Keratinocyte (primary cell): Measurements from ENCODE around the gene RBM15.

ENCODE experiments used
- EZH2 ChIP-seq: IDR thresholded peaks from one replicate; pipeline ENCODE4 v1.6.1; 2012; ENCODE audit warnings: inconsistent platforms, mild to moderate bottlenecking, low read length, moderate library complexity
- TF ChIP-seq, protein P1 (sequence below), 3 experiments: IDR thresholded peaks in 1 of 3; conservative IDR thresholded peaks in 1 of 3; optimal IDR thresholded peaks in 1 of 3; 2 replicates in 2 of 3; 3 replicates in 1 of 3; pipeline versions ENCODE3 to v1.5.1; 2011; ENCODE audit warnings: low read length in 3 of 3, mild to moderate bottlenecking in 3 of 3, moderate library complexity in 2 of 3, control low read depth in 1 of 3, inconsistent platforms in 1 of 3; ENCODE audit not compliant: insufficient read depth in 2 of 3; ENCODE audit errors: extremely low read depth in 1 of 3

DNA sequence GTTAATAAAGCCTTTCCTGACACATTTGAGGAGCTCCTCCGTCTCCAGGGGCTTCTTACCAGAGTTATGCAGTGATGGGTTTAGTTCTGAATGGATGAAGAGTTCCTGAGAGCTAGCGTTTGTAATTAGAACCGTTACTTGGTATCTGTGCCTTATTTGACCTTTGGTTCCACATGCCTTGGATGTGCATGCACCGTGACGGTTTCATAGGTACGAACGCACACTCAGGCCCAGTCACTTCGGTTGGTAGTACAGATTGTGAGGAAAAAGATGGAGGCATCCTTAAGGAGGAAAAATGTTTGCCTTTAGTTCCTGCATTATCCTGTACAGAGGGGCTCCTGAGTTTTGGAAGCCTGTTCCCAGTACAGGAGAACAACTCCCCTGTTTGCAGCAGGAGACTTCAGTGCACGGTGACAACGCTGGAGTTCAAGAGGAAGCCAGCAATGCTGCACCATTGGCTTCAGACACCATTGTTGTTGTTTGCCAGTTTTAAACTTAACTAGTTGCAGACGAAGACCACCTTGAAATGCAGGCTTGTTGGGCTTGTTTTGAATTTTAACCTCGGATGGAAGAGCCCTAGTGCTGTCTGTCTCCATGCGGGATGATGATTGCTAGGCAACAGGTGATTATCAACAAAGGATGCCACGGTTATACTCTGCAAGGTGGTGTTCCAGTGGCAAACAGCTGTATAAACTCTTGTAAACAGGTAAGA, 8.2 kb downstream of the RBM15 start:
- TF ChIP-seq, protein P1, sequence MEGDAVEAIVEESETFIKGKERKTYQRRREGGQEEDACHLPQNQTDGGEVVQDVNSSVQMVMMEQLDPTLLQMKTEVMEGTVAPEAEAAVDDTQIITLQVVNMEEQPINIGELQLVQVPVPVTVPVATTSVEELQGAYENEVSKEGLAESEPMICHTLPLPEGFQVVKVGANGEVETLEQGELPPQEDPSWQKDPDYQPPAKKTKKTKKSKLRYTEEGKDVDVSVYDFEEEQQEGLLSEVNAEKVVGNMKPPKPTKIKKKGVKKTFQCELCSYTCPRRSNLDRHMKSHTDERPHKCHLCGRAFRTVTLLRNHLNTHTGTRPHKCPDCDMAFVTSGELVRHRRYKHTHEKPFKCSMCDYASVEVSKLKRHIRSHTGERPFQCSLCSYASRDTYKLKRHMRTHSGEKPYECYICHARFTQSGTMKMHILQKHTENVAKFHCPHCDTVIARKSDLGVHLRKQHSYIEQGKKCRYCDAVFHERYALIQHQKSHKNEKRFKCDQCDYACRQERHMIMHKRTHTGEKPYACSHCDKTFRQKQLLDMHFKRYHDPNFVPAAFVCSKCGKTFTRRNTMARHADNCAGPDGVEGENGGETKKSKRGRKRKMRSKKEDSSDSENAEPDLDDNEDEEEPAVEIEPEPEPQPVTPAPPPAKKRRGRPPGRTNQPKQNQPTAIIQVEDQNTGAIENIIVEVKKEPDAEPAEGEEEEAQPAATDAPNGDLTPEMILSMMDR (optimal IDR thresholded peaks at IDR 0.05 in 1 of 3, IDR thresholded peaks at IDR 0.05 in 1 of 3, conservative IDR thresholded peaks at IDR 0.05 in 1 of 3; ENCODE audit: extremely low read depth in 1 of 3, insufficient read depth in 2 of 3, low read length in 3 of 3), result no peak
- no peak for TF ChIP-seq EZH2
